GM23338 (cell line): ENCODE data around the gene SLC38A9.

Experiments
- CREB1 ChIP-seq: fragments of 250-450 bp; sonication (Bioruptor Pico); IDR thresholded peaks from 2 replicates; pipeline ENCODE4 v1.5.0; 2020; ENCODE audit warnings: low read depth, mild to moderate bottlenecking, moderate library complexity
- EZH2 ChIP-seq: fragments of 200-600 bp; sonication (generic); IDR thresholded peaks from one replicate; pipeline ENCODE4 v1.8.0; 2017; ENCODE audit warnings: antibody characterized with exemption, mild to moderate bottlenecking, low read depth; ENCODE audit not compliant: unreplicated experiment
- EZH2phosphoT487 ChIP-seq: fragments of 200-600 bp; sonication (generic); IDR thresholded peaks from one replicate; pipeline ENCODE4 v1.8.1; 2018; ENCODE audit warnings: antibody characterized with exemption; ENCODE audit not compliant: unreplicated experiment
- JUNB ChIP-seq: IDR thresholded peaks from one replicate; pipeline ENCODE4 v1.6.1; 2016; ENCODE audit warnings: antibody characterized with exemption; ENCODE audit not compliant: unreplicated experiment
- POLR2AphosphoS5 ChIP-seq: IDR thresholded peaks from 2 replicates; pipeline ENCODE4 v1.6.1; 2016; ENCODE audit warnings: antibody characterized with exemption, low read depth
- TF ChIP-seq, protein P1 (sequence below), 2 experiments: fragments of 200-600 bp in 1 of 2; sonication (generic) in 1 of 2; conservative IDR thresholded peaks; 2 replicates each; pipeline versions ENCODE4 v1.5.1 to v1.6.1; 2016 to 2017; ENCODE audit warnings: antibody characterized with exemption in 2 of 2, low read depth in 2 of 2, mild to moderate bottlenecking in 2 of 2, moderate library complexity in 1 of 2
- TF ChIP-seq, protein P2 (sequence below): IDR thresholded peaks from one replicate; pipeline ENCODE4 v1.6.1; 2018; ENCODE audit warnings: antibody characterized with exemption; ENCODE audit not compliant: unreplicated experiment

GRCh38 chr5:55623789-55624188 is 88.3 kb downstream of the SLC38A9 start:
- TF ChIP-seq, protein P1, sequence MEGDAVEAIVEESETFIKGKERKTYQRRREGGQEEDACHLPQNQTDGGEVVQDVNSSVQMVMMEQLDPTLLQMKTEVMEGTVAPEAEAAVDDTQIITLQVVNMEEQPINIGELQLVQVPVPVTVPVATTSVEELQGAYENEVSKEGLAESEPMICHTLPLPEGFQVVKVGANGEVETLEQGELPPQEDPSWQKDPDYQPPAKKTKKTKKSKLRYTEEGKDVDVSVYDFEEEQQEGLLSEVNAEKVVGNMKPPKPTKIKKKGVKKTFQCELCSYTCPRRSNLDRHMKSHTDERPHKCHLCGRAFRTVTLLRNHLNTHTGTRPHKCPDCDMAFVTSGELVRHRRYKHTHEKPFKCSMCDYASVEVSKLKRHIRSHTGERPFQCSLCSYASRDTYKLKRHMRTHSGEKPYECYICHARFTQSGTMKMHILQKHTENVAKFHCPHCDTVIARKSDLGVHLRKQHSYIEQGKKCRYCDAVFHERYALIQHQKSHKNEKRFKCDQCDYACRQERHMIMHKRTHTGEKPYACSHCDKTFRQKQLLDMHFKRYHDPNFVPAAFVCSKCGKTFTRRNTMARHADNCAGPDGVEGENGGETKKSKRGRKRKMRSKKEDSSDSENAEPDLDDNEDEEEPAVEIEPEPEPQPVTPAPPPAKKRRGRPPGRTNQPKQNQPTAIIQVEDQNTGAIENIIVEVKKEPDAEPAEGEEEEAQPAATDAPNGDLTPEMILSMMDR (conservative IDR thresholded peaks at IDR 0.05; ENCODE audit: low read depth in 2 of 2), result no peak
- TF ChIP-seq EZH2phosphoT487 (no peak), POLR2AphosphoS5 (no peak), CREB1 (CRISPR knock-in tag) (no peak), EZH2 (no peak), JUNB (no peak)
- TF ChIP-seq, protein P2, sequence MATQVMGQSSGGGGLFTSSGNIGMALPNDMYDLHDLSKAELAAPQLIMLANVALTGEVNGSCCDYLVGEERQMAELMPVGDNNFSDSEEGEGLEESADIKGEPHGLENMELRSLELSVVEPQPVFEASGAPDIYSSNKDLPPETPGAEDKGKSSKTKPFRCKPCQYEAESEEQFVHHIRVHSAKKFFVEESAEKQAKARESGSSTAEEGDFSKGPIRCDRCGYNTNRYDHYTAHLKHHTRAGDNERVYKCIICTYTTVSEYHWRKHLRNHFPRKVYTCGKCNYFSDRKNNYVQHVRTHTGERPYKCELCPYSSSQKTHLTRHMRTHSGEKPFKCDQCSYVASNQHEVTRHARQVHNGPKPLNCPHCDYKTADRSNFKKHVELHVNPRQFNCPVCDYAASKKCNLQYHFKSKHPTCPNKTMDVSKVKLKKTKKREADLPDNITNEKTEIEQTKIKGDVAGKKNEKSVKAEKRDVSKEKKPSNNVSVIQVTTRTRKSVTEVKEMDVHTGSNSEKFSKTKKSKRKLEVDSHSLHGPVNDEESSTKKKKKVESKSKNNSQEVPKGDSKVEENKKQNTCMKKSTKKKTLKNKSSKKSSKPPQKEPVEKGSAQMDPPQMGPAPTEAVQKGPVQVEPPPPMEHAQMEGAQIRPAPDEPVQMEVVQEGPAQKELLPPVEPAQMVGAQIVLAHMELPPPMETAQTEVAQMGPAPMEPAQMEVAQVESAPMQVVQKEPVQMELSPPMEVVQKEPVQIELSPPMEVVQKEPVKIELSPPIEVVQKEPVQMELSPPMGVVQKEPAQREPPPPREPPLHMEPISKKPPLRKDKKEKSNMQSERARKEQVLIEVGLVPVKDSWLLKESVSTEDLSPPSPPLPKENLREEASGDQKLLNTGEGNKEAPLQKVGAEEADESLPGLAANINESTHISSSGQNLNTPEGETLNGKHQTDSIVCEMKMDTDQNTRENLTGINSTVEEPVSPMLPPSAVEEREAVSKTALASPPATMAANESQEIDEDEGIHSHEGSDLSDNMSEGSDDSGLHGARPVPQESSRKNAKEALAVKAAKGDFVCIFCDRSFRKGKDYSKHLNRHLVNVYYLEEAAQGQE, result no peak
